Measurements from ENCODE around the gene CYYR1.

DNA sequence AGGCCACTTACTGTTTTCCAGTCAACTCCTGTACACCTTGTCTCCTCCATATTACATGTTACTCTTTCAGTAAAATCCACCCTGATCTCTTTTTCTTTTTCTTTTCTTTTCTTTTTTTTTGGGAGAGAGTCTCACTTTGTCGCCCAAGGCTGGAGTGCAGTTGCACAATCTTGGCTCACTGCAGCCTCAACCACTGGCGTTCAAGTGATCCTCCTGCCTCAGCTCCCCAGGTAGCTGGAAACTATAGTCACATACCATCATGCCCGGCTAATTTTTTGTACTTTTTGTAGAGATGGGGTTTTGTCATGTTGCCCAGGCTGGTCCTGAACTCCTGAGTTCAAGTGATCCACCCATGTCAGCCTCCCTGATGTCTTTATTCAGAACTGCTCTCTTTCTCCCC, 57.8 kb downstream of the CYYR1 start:
- no peak for TF ChIP-seq ZBTB21 (tag by site-specific recombination; IDR thresholded peaks at IDR 0.05)
- no peak for TF ChIP-seq YY1 (tag by site-specific recombination; IDR thresholded peaks at IDR 0.05)
- TF ChIP-seq ZNF174 (tag by site-specific recombination; IDR thresholded peaks at IDR 0.05): no peak
- TF ChIP-seq CTCF (tag by site-specific recombination; IDR thresholded peaks at IDR 0.05): no peak
- no peak for TF ChIP-seq KLF10 (tag by site-specific recombination; IDR thresholded peaks at IDR 0.05)
- TF ChIP-seq, protein P1, sequence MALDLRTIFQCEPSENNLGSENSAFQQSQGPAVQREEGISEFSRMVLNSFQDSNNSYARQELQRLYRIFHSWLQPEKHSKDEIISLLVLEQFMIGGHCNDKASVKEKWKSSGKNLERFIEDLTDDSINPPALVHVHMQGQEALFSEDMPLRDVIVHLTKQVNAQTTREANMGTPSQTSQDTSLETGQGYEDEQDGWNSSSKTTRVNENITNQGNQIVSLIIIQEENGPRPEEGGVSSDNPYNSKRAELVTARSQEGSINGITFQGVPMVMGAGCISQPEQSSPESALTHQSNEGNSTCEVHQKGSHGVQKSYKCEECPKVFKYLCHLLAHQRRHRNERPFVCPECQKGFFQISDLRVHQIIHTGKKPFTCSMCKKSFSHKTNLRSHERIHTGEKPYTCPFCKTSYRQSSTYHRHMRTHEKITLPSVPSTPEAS (tag by site-specific recombination; IDR thresholded peaks at IDR 0.05): no peak
- TF ChIP-seq SP7 (tag by site-specific recombination; IDR thresholded peaks at IDR 0.05): no peak
- TF ChIP-seq, protein P2, sequence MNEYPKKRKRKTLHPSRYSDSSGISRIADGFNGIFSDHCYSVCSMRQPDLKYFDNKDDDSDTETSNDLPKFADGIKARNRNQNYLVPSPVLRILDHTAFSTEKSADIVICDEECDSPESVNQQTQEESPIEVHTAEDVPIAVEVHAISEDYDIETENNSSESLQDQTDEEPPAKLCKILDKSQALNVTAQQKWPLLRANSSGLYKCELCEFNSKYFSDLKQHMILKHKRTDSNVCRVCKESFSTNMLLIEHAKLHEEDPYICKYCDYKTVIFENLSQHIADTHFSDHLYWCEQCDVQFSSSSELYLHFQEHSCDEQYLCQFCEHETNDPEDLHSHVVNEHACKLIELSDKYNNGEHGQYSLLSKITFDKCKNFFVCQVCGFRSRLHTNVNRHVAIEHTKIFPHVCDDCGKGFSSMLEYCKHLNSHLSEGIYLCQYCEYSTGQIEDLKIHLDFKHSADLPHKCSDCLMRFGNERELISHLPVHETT (tag by site-specific recombination; IDR thresholded peaks at IDR 0.05): no peak
- TF ChIP-seq MEIS1 (CRISPR knock-in tag; IDR thresholded peaks at IDR 0.05; ENCODE audit: borderline replicate concordance): no peak
- no peak for TF ChIP-seq REST (tag by site-specific recombination; IDR thresholded peaks at IDR 0.05)
- no peak for TF ChIP-seq SP2 (tag by site-specific recombination; IDR thresholded peaks at IDR 0.05)
- TF ChIP-seq ZBTB7A (tag by site-specific recombination; IDR thresholded peaks at IDR 0.05; ENCODE audit: low read depth): no peak
- TF ChIP-seq ZNF280D (tag by site-specific recombination; IDR thresholded peaks at IDR 0.05): no peak
- TF ChIP-seq OSR2 (tag by site-specific recombination; IDR thresholded peaks at IDR 0.05): no peak
